Measurements from ENCODE around the gene WDR86. TPM values are rescaled to one million over a fixed set of nuclear protein-coding genes. Genes with fewer than 3 reads are reported as not detected.

The WDR86 gene
- total RNA-seq, 1 experiment from 2014 or later, result 7.7 TPM

- TF ChIP-seq EZH2 (IDR thresholded peaks at IDR 0.05; ENCODE audit: low read depth), result no peak
- TF ChIP-seq, protein P1, sequence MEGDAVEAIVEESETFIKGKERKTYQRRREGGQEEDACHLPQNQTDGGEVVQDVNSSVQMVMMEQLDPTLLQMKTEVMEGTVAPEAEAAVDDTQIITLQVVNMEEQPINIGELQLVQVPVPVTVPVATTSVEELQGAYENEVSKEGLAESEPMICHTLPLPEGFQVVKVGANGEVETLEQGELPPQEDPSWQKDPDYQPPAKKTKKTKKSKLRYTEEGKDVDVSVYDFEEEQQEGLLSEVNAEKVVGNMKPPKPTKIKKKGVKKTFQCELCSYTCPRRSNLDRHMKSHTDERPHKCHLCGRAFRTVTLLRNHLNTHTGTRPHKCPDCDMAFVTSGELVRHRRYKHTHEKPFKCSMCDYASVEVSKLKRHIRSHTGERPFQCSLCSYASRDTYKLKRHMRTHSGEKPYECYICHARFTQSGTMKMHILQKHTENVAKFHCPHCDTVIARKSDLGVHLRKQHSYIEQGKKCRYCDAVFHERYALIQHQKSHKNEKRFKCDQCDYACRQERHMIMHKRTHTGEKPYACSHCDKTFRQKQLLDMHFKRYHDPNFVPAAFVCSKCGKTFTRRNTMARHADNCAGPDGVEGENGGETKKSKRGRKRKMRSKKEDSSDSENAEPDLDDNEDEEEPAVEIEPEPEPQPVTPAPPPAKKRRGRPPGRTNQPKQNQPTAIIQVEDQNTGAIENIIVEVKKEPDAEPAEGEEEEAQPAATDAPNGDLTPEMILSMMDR (conservative IDR thresholded peaks at IDR 0.05), result no peak
- no TSS peak for BruUV-seq (replicated peaks)
- peaks cover 20% of the 10 kb centered on the region; the same call in 1 of the 2 replicates for H4K20me1 ChIP-seq (ENCODE audit: insufficient read depth)
- no peaks in the 10 kb centered on the region for H3K27me3 ChIP-seq (ENCODE audit: insufficient read depth, low read depth)
- H3K4me3 ChIP-seq, result peak within 1 kb of the TSS; percentile 87
- H3K9me3 ChIP-seq (ENCODE audit: insufficient read depth, low read depth), result no peaks in the 10 kb centered on the region
- H3K9me2 ChIP-seq (ENCODE audit: insufficient read depth), result no peaks in the 10 kb centered on the region
- ChIA-PET CTCF (interaction anchor here (0.6 kb wide), 1 partner anchor 749 kb away, joined by 4 read pairs; no protein-coding TSS in a partner anchor), POLR2A (ENCODE audit: unreplicated experiment) (interaction anchor here (0.7 to 0.8 kb wide), 3 partner anchors 413 to 1369 kb away, joined by 3 to 9 read pairs (median 4); partner anchors contain the start of gene GALNT11)
- peak within 1 kb of the TSS; percentile 85 for H3K4me2 ChIP-seq
- peak; percentile 72 to 97 for DNase-seq
- H3K36me3 ChIP-seq (ENCODE audit: low read depth), result peaks cover 15% of the 10 kb centered on the region; the same call in 1 of the 2 replicates
- 0 out of 2 replicates have a peak within 1 kb of the TSS, but pooled peaks have one; percentile 4 for H3K27ac ChIP-seq
- H3K4me1 ChIP-seq (replicated peaks; ENCODE audit: insufficient read depth), result peaks cover 25% of the 10 kb centered on the region
- peak within 1 kb of the TSS; percentile 75 for H2AFZ ChIP-seq
- intact Hi-C loops (cut with micrococcal nuclease; ENCODE audit: unreplicated experiment), result no loop called here
- H3K79me2 ChIP-seq (ENCODE audit: low read depth), result peaks cover 22% of the 10 kb centered on the region
- H3F3A ChIP-seq (ENCODE audit: insufficient read depth, low read depth), result peaks cover 16% of the 10 kb centered on the region; the same call in 1 of the 2 replicates
Measured at GRCh38 chr7:151341357-151342101, 68.3 kb downstream of the WDR86 start, which contains the start of gene NUB1. Gene NUB1 (plus strand): TSS chr7:151341812. CDS start chr7:151345350, 3,538 bp downstream.

DNA sequence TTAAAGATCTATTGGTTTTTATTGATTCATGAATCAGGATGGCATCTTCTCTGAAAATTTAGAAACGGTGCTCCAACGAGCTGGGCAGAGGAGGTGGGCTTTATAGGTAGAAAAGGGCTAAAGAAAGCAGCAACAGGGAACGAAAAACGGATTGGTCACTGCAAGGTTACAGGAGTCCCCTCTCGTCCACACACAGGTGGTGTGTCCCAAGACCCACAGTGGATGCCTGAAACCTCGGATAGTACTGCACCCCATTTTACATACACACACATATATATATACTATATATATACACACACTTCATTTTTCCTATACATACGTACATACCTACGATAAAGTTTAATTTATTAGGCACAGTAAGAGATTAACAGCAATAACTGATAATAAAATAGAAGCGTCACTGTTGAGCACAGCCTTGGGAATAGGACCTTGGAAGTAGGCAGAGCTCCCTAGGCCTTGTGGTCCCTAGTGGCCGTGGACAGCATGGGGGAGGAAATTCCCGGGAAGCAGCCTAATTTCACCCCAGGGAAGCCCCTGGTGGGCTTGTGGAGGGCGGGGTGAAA is 69.0 kb downstream of the WDR86 start:
- peaks cover 22% of the 10 kb centered on the region for H3K79me2 ChIP-seq (ENCODE audit: low read depth)
- no peaks in the 10 kb centered on the region for H3K9me3 ChIP-seq (ENCODE audit: insufficient read depth, low read depth)
- POLR2A ChIA-PET (ENCODE audit: unreplicated experiment), result interaction anchor here (0.7 to 0.8 kb wide), 3 partner anchors 413 to 1370 kb away, joined by 3 to 9 read pairs (median 4); partner anchors contain the start of gene GALNT11
- peak overlapping the region; percentile 66 for H3K4me2 ChIP-seq
- no peaks in the 10 kb centered on the region for H3K27me3 ChIP-seq (ENCODE audit: insufficient read depth, low read depth)
- H3F3A ChIP-seq (ENCODE audit: insufficient read depth, low read depth), result peaks cover 11% of the 10 kb centered on the region; the same call in 1 of the 2 replicates
- TF ChIP-seq EZH2 (IDR thresholded peaks at IDR 0.05; ENCODE audit: low read depth), result no peak
- TF ChIP-seq, protein P1 (conservative IDR thresholded peaks at IDR 0.05), result no peak
- H3K9me2 ChIP-seq (ENCODE audit: insufficient read depth), result no peaks in the 10 kb centered on the region
- CTCF ChIA-PET, result interaction anchor here (0.6 kb wide), 1 partner anchor 750 kb away, joined by 4 read pairs; no protein-coding TSS in a partner anchor
- peak overlapping the region; percentile 87; the same call in 1 of the 2 replicates for H3K4me3 ChIP-seq
- no peak overlapping the region for H3K27ac ChIP-seq
- H2AFZ ChIP-seq, result peak overlapping the region; percentile 75
- intact Hi-C loops (cut with micrococcal nuclease; ENCODE audit: unreplicated experiment), result no loop called here
- no peak for DNase-seq
- H3K4me1 ChIP-seq (replicated peaks; ENCODE audit: insufficient read depth), result peaks cover 19% of the 10 kb centered on the region
- H3K36me3 ChIP-seq (ENCODE audit: low read depth), result peaks cover 9% of the 10 kb centered on the region; the same call in 1 of the 2 replicates
- peaks cover 20% of the 10 kb centered on the region; the same call in 1 of the 2 replicates for H4K20me1 ChIP-seq (ENCODE audit: insufficient read depth)
- no TSS peak for BruUV-seq (replicated peaks)

- no peak for TF ChIP-seq EZH2 (IDR thresholded peaks at IDR 0.05; ENCODE audit: low read depth)
- TF ChIP-seq, protein P1 (conservative IDR thresholded peaks at IDR 0.05), result no peak
- Histone ChIP-seq H3K9me2 (ENCODE audit: insufficient read depth) (no peaks in the 10 kb centered on the region), H3K79me2 (ENCODE audit: low read depth) (peaks cover 22% of the 10 kb centered on the region), H3K36me3 (ENCODE audit: low read depth) (no peaks in the 10 kb centered on the region), H3K4me3 (no peak overlapping the region), H3K9me3 (ENCODE audit: insufficient read depth, low read depth) (no peaks in the 10 kb centered on the region), H3K27ac (no peak overlapping the region), H2AFZ (peak overlapping the region; percentile 67), H3K4me1 (replicated peaks; ENCODE audit: insufficient read depth) (peaks cover 9% of the 10 kb centered on the region), H3K27me3 (ENCODE audit: insufficient read depth, low read depth) (no peaks in the 10 kb centered on the region), H3F3A (ENCODE audit: insufficient read depth, low read depth) (peaks cover 3% of the 10 kb centered on the region; the same call in 1 of the 2 replicates), H3K4me2 (peak overlapping the region; percentile 28), H4K20me1 (ENCODE audit: insufficient read depth) (0 out of 2 replicates have a peak, but pooled peaks cover 14% of the 10 kb centered on the region)
- intact Hi-C loops (cut with micrococcal nuclease; ENCODE audit: unreplicated experiment), result no loop called here
- ChIA-PET CTCF (no interaction called here), POLR2A (ENCODE audit: unreplicated experiment) (interaction anchor here (0.6 kb wide), 1 partner anchor 231 kb away, joined by 19 read pairs; no protein-coding TSS in a partner anchor)
- no TSS peak for BruUV-seq (replicated peaks)
- DNase-seq, result no peak
Measured at GRCh38 chr7:151339651-151340382, 70.0 kb downstream of the WDR86 start.
